Fibroblast of pulmonary artery (primary cell): ENCODE data around the gene COL25A1.

ENCODE experiments used
- DNase-seq: peaks from one replicate; pipeline ENCODE4 v3.0.0-alpha.2; 2010; ENCODE audit warnings: low read depth
- H3K4me3 ChIP-seq: replicated peaks from 2 replicates; pipeline ENCODE4 v1.5.1; 2011; ENCODE audit warnings: low read depth, mild to moderate bottlenecking, control low read depth, low read length, moderate library complexity
- TF ChIP-seq, protein P1 (sequence below): IDR thresholded peaks from 2 replicates; pipeline ENCODE4 v1.5.1; 2011; ENCODE audit warnings: mild to moderate bottlenecking, control low read depth, low read length, inconsistent platforms; ENCODE audit errors: missing control alignments

Gene COL25A1

GRCh38 chr4:109127866-109128265 is 174.6 kb downstream of the COL25A1 start:
- TF ChIP-seq, protein P1, sequence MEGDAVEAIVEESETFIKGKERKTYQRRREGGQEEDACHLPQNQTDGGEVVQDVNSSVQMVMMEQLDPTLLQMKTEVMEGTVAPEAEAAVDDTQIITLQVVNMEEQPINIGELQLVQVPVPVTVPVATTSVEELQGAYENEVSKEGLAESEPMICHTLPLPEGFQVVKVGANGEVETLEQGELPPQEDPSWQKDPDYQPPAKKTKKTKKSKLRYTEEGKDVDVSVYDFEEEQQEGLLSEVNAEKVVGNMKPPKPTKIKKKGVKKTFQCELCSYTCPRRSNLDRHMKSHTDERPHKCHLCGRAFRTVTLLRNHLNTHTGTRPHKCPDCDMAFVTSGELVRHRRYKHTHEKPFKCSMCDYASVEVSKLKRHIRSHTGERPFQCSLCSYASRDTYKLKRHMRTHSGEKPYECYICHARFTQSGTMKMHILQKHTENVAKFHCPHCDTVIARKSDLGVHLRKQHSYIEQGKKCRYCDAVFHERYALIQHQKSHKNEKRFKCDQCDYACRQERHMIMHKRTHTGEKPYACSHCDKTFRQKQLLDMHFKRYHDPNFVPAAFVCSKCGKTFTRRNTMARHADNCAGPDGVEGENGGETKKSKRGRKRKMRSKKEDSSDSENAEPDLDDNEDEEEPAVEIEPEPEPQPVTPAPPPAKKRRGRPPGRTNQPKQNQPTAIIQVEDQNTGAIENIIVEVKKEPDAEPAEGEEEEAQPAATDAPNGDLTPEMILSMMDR, result no peak
- H3K4me3 ChIP-seq, result no peak overlapping the region

DNA sequence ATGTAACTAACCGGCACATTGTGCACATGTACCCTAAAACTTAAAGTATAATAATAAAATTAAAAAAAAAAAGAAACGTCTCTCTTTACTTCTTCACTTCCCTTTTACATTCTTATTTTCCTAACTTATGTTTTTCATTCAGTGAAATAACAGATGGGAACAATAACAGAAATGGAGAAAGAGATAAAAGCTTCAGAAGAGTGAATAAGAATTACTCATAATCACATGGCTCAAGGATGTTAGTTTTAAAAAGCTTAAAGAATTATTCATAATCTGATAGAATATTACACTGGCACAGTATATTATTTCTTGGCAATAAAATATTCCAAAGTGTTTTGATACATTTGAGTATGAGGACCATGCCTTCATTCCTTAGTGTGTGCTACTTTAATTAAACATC is 175.6 kb downstream of the COL25A1 start:
- H3K4me3 ChIP-seq, result no peak overlapping the region
- TF ChIP-seq, protein P1, result no peak
- no peak for DNase-seq

More at GRCh38 chr4:109127866-109128265, 174.6 kb downstream of the COL25A1 start:
- no peak for DNase-seq

DNA sequence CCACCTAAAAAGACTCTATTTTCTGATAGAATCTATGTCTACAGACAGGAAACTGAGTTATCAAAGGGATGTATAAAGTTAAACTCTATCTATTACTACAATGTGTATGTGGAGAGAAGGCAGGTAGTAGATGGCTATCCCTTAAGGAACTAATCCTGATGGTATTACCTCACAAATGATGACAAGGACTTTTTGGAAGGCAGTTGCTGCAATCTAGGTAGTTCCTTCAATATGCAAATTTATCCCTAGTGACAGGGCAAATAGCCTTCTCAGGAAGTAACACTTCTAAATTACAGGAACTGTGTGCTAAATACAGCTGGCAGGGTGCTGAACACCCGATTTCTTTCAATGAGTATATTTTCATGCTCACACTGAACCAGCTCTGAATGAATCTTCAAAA is 177.4 kb downstream of the COL25A1 start:
- TF ChIP-seq, protein P1, result no peak
- DNase-seq, result no peak
- no peak overlapping the region for H3K4me3 ChIP-seq

- H3K4me3 ChIP-seq, result no peak overlapping the region
- TF ChIP-seq, protein P1, result no peak
- DNase-seq, result no peak
Observed at GRCh38 chr4:109123951-109124350, 178.5 kb downstream of the COL25A1 start.

GRCh38 chr4:109121561-109121960 is 180.9 kb downstream of the COL25A1 start:
- TF ChIP-seq, protein P1, result no peak
- H3K4me3 ChIP-seq, result no peak overlapping the region

DNA sequence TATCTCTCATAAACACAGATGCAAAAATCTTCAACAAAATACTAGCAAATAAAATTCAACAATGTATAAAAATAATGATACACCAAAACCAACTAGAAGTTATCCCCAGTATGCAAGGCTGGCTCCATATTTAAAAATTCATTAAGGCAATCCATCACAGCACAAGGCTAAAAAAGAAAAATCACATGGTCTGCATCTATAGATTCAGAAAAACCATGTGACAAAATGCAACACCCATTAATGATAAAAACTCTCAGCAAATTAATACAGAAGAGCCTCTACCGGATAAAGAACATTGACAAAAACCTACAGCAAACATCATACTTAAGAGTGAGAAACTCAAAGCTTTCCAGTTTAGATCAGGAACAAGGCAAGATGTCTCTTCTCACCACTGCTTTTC is 182.6 kb downstream of the COL25A1 start:
- H3K4me3 ChIP-seq, result no peak overlapping the region
- no peak for DNase-seq
- TF ChIP-seq, protein P1, result no peak

More at GRCh38 chr4:109121561-109121960, 180.9 kb downstream of the COL25A1 start:
- DNase-seq, result no peak

- no peak overlapping the region for H3K4me3 ChIP-seq
- TF ChIP-seq, protein P1, result no peak
- DNase-seq, result no peak
Observed at GRCh38 chr4:109118635-109119034, 183.8 kb downstream of the COL25A1 start.
